Heart right ventricle (tissue), 16 donors: Measurements from ENCODE around the gene ASPSCR1. TPM values are rescaled to one million over a fixed set of nuclear protein-coding genes. Genes with fewer than 3 reads are reported as not detected.

ENCODE experiments used
- ATAC-seq, 8 donors: fragments of 200-7000 bp; cut with Tn5 transposase; one replicate each; pipeline ENCODE4 v1.9.1; 2020; ENCODE audit warnings: mild to moderate bottlenecking in 8 of 8, moderate library complexity in 8 of 8, moderate number of reproducible peaks in 1 of 8
- DNase-seq, 2 donors: peaks; one replicate each; pipeline ENCODE4 v3.0.0-alpha.2; 2020
- H3K27ac ChIP-seq, 10 donors: fragments of 200-600 bp; sonication (generic) in 2 of 10; one replicate each; pipeline versions ENCODE4 v1.5.0 to v1.8.0; 2020 to 2022; ENCODE audit warnings: mild to moderate bottlenecking in 3 of 10
- H3K27me3 ChIP-seq, 7 donors: fragments of 200-600 bp; one replicate each; pipeline ENCODE4 v1.8.0; 2021 to 2022; ENCODE audit warnings: mild to moderate bottlenecking in 2 of 7
- H3K36me3 ChIP-seq, 9 donors: fragments of 200-600 bp; sonication (generic) in 1 of 9; one replicate each; pipeline versions ENCODE4 v1.5.0 to v1.8.0; 2020 to 2022; ENCODE audit warnings: mild to moderate bottlenecking in 2 of 9
- H3K4me1 ChIP-seq, 9 donors: fragments of 200-600 bp; sonication (generic) in 1 of 9; one replicate each; pipeline versions ENCODE4 v1.5.0 to v1.8.0; 2020 to 2022; ENCODE audit warnings: mild to moderate bottlenecking in 4 of 9
- H3K4me3 ChIP-seq, 10 donors: fragments of 200-600 bp; sonication (generic) in 2 of 10; one replicate each; pipeline versions ENCODE4 v1.5.0 to v1.8.0; 2020 to 2022; ENCODE audit warnings: mild to moderate bottlenecking in 7 of 10, moderate library complexity in 2 of 10
- H3K9me3 ChIP-seq, 11 donors: fragments of 200-600 bp in 10 of 11; sonication (generic) in 2 of 11; one replicate each; pipeline versions ENCODE4 v1.5.0 to v1.8.0; 2013 to 2022; ENCODE audit warnings: mild to moderate bottlenecking in 2 of 11, control low read depth in 1 of 11, moderate library complexity in 1 of 11
- CTCF ChIP-seq, 9 donors: fragments of 200-600 bp; sonication (generic) in 2 of 9; IDR thresholded peaks; one replicate each; pipeline versions ENCODE4 v1.5.0 to v1.8.0; 2021 to 2022; ENCODE audit warnings: antibody characterized with exemption in 9 of 9, mild to moderate bottlenecking in 5 of 9, moderate library complexity in 1 of 9
- WGBS, 2 donors: extraction: QIAGEN DNeasy Blood & Tissue Kit; methylation state at CpG; one replicate each; pipeline ENCODE4 v1.1.7; 2013; ENCODE audit warnings: inconsistent platforms in 1 of 2; 5-methylcytosine and 5-hydroxymethylcytosine counted together
- intact Hi-C, 10 donors: fragments of 100-400 bp; cut with DNase I; formaldehyde crosslinking; loops; one replicate each; pipeline versions ENCODE4 v1.11.1 to v1.14.2; 2022
- polyA plus RNA-seq, 2 donors: library from polyadenylated mRNA; stranded (reverse); fragments of 200-250 nt; gene quantifications; one replicate each; pipeline ENCODE4 v1.2.3, GENCODE V29; 2013
- total RNA-seq, 10 donors: library from RNA; stranded (reverse); fragmentation: NEBNext Ultra II Directional in 3 of 10; extraction: Animal tissue kit (Norgen Biotek cat#: 25700) in 3 of 10; gene quantifications; one replicate each; pipeline versions ENCODE4 v1.2.1 to v1.2.4, GENCODE V29; 2021 to 2023
- donor health status: Arrhythmogenic right ventricular cardiomyopathy.
- donor health status: ischemic (EF 13 %, LVEDD 7.1; RV severe dilation, severe dysfunction).
- donor health status: healthy with polysubstance abuse.
- donor health status: DM: no; HTN: yes; CAD: no.
- donor health status: DM: no; HTN: no; CAD: no.
- donor health status: ischemic (EF 25% LVEDD 6.9; RV normal size, moderate dysfunction).
- donor health status: ischemic (EF 25% LVEDD 5.7; RV mildly dilated, moderate dysfunction).
- donor health status: healthy.
- donor health status: DM: yes; HTN: yes; CAD: no.
- donor health status: Ischemic cardiomyopathy.
- donor health status: ischemic (EF 35%, LVEDD 5.7; RV mildly dilated, moderate dysfunction).
- donor health status: nonischemic (EF 11% LVEDD 7.7; RV severe dilation, severe dysfunction).
- donor health status: DM: yes; HTN: yes; CAD: no.
- donor health status: PGD.
- donor health status: ischemic (EF 29% LVEDD 5.4; RV normal size, mild dysfunction).
- donor health status: nonischemic (EF 23%, LVEDD 6.1; RV moderate dilation, normal function).

ASPSCR1 gene
- total and polyA plus RNA-seq, 12 donors: 19.9 to 115 (median 25.1) TPM

- ATAC-seq: no peak
- no peak within 1 kb of the TSS for H3K27ac ChIP-seq
- DNase-seq: no peak
- H3K27me3 ChIP-seq: peaks cover 33 to 91% (median 71%) of the 10 kb centered on the region in 7 donors
- H3K9me3 ChIP-seq: no peaks in the 10 kb centered on the region
- intact Hi-C loops: loop anchor here in 6 of 10 donors (2.0 to 10.0 kb wide), 4 partner anchors 56 to 196 kb away; no protein-coding TSS in a partner anchor
- peaks cover 0 to 24% (median 13%) of the 10 kb centered on the region in 9 donors for H3K4me1 ChIP-seq
- no peaks in the 10 kb centered on the region for H3K36me3 ChIP-seq
- peak within 1 kb of the TSS; percentile 25 to 53 (median 40) for H3K4me3 ChIP-seq
- WGBS, 2 donors: 1 to 3% methylated on average over 28 to 63 of the region's 65 CpGs
- TF ChIP-seq CTCF (IDR thresholded peaks at IDR 0.05): peak in 4 of 9 donors; percentile 16 to 36 (median 22)
Measured at GRCh38 chr17:81961087-81961511, 16.3 kb upstream of the ASPSCR1 start, which contains the start of gene NOTUM. Gene NOTUM (minus strand): TSS chr17:81961187. CDS start chr17:81960909, 278 bp downstream.

GRCh38 chr17:81961521-81962498 is 15.6 kb upstream of the ASPSCR1 start:
- no peak overlapping the region for H3K4me3 ChIP-seq

GRCh38 chr17:81962499-81963441 is 14.7 kb upstream of the ASPSCR1 start:
- WGBS, 2 donors: 53 to 58% methylated on average over 37 of the region's 37 CpGs
- Histone ChIP-seq H3K27ac (no peak overlapping the region), H3K36me3 (no peaks in the 10 kb centered on the region), H3K4me1 (peaks cover 8 to 39% (median 26%) of the 10 kb centered on the region in 9 donors), H3K4me3 (no peak overlapping the region), H3K9me3 (no peaks in the 10 kb centered on the region), H3K27me3 (peaks cover 33 to 91% (median 74%) of the 10 kb centered on the region in 7 donors)
- no peak for TF ChIP-seq CTCF (IDR thresholded peaks at IDR 0.05)
- DNase-seq (no peak), ATAC-seq (no peak)
- intact Hi-C loops: loop anchor here in 3 of 10 donors (5.0 to 10.0 kb wide), 3 partner anchors 55 to 195 kb away; no protein-coding TSS in a partner anchor

More at GRCh38 chr17:81961521-81962498, 15.6 kb upstream of the ASPSCR1 start:
- peaks cover 33 to 91% (median 75%) of the 10 kb centered on the region in 7 donors for H3K27me3 ChIP-seq
- 8 to 11% methylated on average over 63 to 81 of the region's 82 CpGs for WGBS, 2 donors
- peaks cover 0 to 29% (median 16%) of the 10 kb centered on the region in 9 donors for H3K4me1 ChIP-seq
- H3K27ac ChIP-seq: no peak overlapping the region
- no peak for DNase-seq
- no peak for TF ChIP-seq CTCF (IDR thresholded peaks at IDR 0.05)
- no peak for ATAC-seq
- intact Hi-C loops: loop anchor here in 6 of 10 donors (2.0 to 10.0 kb wide), 4 partner anchors 55 to 195 kb away; no protein-coding TSS in a partner anchor
- no peaks in the 10 kb centered on the region for H3K36me3 ChIP-seq
- H3K9me3 ChIP-seq: no peaks in the 10 kb centered on the region
